ENCODE measurements around the gene DUOXA2.

DUOXA2 gene

DNA sequence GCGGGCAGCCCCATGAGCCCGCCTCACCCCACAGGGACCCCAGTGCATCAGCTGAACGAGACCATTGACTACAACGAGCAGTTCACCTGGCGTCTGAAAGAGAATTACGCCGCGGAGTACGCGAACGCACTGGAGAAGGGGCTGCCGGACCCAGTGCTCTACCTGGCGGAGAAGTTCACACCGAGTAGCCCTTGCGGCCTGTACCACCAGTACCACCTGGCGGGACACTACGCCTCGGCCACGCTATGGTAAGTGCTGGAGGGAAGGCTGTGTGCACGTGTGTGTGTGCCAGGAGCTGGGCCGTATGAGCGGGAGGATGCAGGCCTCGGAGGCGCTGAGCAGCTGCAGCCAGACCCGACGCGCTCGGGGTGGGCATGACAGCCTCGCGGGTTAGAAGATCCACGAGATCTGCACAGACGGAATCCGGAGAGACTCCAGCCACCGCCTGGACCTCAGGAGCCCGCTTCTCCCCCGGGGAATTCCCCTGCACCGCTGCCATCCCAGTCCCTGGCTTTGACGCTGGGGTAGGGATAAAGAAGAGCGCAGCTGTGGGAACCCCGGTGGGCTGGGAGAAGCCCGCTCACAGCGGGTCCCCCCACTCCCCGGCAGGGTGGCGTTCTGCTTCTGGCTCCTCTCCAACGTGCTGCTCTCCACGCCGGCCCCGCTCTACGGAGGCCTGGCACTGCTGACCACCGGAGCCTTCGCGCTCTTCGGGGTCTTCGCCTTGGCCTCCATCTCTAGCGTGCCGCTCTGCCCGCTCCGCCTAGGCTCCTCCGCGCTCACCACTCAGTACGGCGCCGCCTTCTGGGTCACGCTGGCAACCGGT, 2.6 kb downstream of the DUOXA2 start:
- DNase-seq (ENCODE audit: low read depth in 2 of 3, low spot score in 1 of 3), result no peak

DNA sequence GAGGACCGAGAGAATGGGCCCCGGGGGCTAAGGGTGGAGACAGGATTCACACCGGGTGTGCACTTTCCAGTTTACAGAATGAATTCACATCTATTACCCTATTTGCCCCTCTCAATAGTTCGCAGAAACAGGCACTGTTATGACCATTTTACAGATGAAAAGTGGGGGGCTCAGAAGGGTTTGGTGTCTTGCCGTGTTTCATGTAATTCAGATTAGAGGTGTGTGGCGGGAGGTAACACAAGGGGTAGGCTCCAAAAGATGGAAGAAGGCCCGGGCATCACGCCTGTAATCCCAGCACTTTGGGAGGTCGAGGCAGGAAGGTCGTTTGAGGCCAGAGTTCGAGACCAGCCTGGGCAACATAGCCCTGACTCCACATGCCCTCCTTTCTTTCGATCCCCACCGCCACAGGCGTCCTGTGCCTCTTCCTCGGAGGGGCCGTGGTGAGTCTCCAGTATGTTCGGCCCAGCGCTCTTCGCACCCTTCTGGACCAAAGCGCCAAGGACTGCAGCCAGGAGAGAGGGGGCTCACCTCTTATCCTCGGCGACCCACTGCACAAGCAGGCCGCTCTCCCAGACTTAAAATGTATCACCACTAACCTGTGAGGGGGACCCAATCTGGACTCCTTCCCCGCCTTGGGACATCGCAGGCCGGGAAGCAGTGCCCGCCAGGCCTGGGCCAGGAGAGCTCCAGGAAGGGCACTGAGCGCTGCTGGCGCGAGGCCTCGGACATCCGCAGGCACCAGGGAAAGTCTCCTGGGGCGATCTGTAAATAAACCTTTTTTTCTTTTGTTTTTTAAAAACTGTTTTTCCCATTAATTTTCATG, 3.4 kb downstream of the DUOXA2 start:
- no peak for DNase-seq (ENCODE audit: low read depth in 2 of 3, low spot score in 1 of 3)

DNA sequence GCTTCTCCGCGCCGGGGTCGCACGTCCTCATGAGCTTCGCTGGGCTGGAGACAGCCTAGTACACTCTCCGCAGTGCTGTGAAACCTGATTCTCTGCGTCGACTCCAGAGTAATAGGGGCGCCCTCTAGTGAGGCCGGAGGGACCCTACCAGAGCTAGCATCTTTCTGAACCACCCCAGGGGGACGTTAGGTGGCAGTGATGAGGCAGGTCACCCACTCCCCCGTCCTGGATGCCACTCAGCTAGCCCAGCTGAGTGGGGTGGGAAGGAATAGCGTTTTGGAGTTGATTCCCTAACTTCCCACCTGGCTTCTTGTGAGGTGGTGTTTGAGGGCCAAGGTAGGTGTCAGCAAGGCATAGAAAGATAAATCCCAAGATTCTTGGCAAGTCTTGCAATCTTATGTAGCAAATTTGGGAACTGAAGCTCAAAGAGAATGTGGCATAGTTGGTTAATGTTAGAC, 4.0 kb downstream of the DUOXA2 start:
- peak; percentile 77 to 84 (median 80) for DNase-seq (ENCODE audit: low read depth in 2 of 3, low spot score in 1 of 3)

DNA sequence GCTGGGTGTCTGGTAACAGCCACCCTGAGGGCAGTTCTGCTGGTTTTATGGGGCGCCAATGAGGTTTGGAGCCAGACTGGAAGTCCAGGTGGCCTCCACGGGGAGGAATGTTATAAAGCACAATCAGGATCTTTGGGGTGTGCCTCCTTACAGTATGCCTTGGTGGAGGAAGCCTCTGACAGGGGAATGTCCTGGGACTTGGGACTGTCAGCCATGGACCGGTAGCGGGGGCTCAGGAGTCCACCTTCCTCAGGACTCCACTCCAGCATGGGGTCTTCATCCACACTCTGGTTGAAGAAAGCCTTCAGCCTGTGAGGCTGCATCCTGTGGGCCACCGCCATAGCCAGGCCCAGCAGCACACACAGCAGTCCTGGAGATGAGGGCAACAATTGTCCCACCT, 4.9 kb downstream of the DUOXA2 start:
- no peak for DNase-seq (ENCODE audit: low read depth in 2 of 3, low spot score in 1 of 3)

DNA sequence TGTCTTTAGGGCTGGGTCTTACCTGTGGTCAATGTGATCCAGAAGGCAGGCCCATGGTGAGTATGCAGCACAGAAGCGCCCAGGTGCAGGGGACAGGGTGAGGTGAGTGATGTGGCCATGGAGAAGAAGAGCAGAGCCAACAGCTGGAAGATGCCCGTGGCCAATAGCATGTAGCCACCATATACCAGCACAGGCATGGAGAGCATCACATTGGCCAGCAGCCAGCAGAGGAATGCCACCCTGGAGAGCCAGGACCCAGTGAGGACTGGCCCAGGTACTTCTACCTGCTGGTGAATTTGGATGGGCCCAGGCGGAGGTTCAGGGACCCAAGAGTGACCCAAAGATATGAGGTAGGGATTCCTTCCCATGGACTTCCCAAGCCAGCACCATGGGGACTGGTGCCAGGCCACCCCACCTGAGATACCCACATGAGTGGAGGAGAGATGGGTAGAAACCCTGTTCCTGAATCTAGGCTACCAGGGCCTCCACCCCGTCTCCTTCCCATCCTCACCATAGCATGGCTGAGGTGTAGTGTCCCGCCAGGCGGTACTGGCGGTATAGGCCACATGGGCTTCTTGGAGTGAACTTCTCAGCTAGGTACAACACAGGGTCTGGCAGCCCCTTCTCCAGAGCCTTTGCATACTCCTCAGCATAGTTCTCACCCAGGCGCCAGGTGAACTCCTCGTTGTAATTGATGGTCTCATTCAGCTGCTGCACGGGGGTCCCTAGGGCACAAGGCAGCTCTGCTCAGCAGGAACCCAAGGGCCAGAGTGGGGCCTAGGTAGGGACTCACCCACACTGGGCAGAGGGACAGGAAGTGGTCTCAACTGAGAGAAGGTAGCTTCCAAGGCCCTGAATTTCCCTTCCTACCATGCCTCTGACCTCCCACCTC, 6.2 kb downstream of the DUOXA2 start:
- DNase-seq (ENCODE audit: low read depth in 2 of 3, low spot score in 1 of 3), result no peak

DNA sequence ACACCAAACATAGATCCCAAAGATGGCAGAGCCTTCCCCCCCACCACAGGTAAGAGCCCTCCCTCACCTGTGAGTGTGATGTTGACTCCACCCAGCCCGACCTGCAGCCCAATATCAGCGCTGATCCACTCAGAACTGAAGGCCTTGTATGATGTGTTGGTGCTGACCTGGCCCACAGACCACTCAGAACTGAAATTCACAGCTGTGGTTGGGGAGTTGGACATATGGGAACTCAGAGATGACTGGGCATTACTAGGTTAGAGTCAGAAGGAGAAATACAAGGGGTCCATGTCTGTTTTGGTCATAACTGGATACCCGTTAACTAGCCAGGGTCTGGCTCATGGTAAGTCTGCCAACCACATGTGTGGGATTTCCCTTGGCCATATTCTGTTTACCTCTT, 6.9 kb downstream of the DUOXA2 start:
- no peak for DNase-seq (ENCODE audit: low read depth in 2 of 3, low spot score in 1 of 3)

DNA sequence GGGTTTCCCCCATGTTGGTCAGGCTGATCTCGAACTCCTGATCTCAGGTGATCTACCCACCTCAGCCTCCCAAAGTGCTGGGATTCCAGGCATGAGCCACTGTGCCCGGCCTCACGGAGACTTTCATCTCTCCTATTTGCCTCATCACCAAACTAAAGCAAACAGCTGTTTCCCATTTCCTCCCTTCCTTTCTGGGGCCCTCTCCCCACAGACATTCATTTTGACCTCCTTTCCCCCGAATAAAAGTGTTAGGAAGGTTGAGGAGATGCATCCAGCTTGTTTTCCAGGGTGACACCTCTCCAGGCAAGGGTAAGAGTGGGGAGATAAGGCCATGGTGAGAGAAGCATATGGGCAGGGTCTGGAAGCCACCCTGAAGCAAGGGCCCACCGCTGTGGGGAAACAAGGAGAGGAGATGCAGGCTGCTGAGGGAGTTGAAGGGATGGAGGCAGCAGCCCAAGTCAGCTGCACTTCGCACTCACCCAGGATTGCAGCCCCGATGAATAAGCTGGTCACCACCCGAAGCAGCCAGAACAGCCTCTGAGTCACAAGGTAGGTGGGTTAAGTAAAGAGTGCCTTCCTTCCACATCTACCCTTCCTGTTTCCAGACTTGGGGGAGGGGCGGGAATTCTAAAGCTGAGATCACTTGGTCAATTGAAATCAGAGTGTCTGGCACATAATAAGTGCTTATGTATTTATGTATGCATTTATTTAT, 7.7 kb downstream of the DUOXA2 start:
- DNase-seq (ENCODE audit: low read depth in 2 of 3, low spot score in 1 of 3), result no peak

DNA sequence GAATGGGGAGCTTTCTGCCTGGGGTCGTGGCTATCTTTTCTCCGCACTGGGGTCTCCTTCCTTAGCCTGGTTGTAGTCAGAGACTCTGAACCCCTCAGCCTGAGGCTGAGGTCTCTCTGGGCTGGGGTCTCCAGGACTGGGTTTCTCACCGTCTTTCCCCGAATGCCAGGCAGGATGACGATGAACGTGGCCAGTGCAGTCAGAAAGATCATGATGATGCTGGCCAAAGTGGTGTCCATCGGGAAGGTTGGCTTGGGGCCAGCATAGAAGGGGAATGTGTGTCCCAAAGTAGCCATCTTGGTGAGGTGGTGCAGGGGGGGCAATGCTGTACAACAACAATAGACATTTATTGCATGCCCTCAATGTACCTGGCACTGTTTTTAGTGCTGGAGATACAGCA, 8.6 kb downstream of the DUOXA2 start:
- no peak for DNase-seq (ENCODE audit: low read depth in 2 of 3, low spot score in 1 of 3)

DNA sequence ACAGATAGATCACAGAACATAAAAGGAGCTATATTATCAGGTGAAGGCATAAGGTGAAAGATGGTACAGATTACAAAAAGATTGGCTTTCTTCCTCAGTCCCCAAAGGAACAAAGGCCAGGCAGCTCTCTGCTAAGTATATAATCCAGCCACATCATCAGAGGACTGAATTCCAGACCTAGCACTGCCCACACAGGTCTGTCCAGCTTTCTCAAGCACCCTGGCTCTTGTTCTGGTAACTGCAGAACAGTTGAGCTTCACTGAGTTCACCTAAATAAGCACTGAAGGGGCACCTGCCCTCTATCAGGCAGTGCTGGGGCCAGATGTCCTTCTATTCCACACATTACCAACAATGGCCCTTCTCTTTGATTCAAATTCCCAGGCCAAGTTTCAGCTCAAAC, 9.3 kb downstream of the DUOXA2 start:
- no peak for DNase-seq (ENCODE audit: low read depth in 2 of 3, low spot score in 1 of 3)

DNA sequence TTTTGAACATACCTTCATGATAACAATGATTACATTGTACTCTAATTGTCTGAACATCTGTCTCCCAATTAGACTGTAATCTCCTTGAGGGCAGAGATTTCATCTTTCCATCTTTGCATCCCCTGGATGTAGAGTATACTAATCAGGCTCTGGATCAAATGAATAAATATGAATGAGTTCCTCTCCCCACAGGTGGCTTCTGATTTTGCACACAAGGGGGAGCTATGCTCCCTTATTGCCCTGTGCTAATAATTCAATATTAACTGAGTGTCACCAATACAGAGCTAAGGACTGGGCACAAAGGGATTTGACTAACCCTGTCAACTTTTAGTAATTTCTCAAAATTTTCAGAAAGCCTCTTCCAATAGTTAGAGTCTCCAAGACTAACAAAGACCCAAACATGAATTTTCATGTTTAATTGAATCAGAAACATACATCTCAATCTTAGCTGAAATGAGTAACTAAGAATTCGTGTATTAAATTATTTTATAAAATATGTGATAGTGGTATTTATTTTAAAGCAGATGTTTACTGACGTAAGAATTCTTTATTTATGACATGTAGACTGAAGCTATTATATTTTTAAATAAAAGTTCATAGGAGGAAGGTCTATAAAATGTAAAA, 12.5 kb downstream of the DUOXA2 start:
- peak in 1 of 3 donors; percentile 36 for DNase-seq (ENCODE audit: low read depth in 2 of 3, low spot score in 1 of 3)

DNA sequence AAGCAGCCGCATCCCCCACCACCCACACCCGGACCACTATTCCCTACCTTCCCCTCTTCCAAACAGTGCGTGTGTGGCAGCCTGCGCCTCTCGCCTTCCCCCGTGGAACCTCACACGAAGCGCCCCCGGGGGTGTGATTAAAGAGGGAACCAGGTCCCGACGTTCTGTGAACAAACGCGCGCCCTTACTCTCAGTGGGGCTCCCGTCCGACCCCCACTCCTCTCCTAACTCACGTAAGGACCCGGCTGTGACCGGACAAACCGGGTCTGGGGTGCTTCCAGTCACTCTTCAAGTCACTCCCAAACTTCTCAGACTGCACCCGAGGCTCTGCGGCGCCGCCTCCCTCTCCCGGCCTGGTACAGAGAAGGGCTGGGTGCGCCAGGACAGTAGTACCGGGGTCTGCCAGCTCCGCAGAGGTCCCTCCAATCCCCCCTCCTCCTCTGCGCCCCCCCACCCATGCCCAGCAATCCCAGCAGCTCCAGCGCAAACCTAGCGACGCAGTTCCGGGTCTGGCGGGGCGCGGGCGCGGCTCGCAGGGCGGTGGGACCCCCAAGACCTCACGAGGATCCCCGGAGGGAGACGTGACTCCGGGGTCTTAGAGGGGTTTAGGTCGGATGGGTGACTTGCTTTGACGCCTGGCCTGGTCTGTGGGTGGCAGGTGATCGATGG, 15.0 kb downstream of the DUOXA2 start:
- DNase-seq (ENCODE audit: low read depth in 2 of 3, low spot score in 1 of 3), result no peak

DNA sequence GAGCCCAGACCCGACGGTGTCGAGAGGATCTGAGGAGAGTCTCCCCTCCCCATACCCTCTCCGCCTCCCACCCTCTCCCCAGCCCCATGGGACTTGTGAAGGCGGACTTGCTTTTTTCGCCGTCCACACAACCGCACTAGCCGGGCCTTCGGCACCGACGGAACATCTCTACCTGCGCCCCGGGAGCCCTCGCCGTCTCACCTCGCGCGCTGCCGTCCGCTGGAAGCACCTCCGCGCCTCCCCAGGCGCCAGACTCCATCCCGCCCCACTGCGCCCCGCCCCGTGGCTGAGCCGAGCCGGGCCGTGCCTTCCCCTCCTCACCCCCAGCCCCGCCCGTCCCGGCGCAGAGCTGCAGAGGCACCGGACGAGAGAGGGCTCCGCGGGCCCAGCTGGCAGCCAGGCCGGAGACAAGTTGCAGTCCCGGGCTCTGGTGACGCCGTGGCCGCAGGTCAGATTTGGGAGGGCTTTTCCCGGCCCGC, 15.6 kb downstream of the DUOXA2 start, which contains the start of the genes DUOX1 and DUOXA1:
Gene DUOX1 (plus strand): TSS at position 344 of the 479 bp plus-strand sequence. CDS start 1,973 bp downstream, outside the sequence.
Gene DUOXA1 (minus strand): TSS at position 229 of the 479 bp plus-strand sequence. CDS start 6,865 bp downstream, outside the sequence.
- peak in 1 of 3 donors; percentile 23 for DNase-seq (ENCODE audit: low read depth in 2 of 3, low spot score in 1 of 3)

DNA sequence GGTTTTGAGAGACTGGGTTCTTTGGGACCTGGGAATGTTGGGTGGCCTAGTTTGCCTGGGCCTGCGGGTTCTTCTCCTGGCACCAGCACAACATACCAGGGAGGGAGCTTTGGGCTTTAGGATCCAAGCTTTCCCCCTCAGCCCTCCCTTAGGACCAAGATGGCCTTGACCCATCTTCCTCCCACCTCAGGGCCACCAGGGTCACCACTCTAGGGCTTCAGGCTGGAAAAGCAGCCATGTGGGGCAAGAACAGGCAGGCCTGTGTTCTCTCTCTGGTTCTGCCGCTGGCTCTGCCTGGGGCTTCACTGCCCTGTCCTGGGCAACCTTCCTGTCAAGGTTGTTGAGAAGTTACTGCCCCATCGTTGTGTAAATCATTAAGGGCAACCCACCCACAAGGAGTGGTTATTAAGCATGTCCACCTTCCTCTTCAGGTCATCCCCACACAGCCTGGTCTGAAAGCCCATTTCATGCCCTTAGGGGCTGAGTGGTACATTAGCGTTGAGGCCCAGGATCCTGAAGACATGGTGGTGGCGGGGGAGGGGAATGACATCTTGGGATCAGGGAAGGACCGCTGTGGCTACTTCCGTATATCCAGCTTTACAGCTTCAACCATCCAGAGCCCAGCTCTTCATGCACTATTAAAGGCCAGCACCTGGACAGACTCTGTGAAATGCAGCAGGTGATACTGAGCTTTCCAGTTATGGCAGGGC, 16.3 kb downstream of the DUOXA2 start:
- no peak for DNase-seq (ENCODE audit: low read depth in 2 of 3, low spot score in 1 of 3)

DNA sequence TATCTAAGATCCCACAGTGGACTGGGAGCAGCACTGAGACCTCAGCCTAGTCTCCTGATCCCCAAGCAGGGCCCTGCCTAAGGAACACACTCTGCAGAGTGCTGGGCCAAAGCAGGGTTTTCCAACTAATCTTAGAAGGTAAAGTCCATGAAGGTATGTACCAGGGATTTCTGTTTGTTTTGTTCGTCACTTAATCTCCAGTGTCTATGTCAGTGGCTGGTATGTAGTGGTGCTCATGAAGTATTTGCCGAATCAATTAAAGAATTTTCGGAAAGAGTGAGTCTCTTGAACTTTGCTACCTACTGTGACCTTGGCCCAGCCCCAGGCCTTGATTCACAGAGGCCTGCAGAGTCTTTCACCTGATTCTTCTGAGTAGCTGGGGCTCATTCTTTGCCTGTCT, 17.4 kb downstream of the DUOXA2 start:
- DNase-seq (ENCODE audit: low read depth in 2 of 3, low spot score in 1 of 3), result no peak

DNA sequence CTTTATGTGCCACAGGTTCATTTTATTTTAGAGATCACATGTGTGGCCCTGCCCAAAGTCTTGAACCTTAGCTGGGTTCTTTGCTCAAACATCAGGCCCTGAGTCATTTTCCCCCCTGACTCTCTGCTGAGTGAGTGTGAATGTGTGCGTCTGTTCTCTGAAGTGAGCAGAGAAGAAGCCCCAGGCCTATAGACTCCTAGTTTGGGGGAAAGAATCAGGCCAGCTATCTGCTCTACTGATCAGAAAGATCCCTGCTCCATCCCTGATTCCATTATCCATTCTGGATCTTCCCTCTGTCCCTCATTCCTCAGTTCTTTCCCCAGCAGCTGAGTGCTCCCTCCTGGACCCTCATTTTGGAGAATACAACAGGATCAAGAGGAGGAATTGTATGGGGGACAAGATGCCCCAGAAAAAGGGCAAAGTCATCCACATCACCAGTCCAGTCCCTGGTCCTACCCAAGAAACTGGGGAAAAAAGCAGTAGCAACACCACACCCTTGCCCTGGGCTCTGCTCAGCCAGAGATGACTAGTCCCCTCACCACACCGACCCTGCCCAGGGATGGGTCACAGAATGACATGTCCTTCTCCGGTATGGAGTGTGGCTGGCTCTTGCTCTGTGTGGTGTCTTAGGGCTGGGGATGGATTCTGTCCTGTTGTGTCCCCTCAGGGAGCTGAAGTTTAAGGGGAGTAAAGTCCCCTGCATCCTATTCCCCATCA, 18.9 kb downstream of the DUOXA2 start:
- no peak for DNase-seq (ENCODE audit: low read depth in 2 of 3, low spot score in 1 of 3)

DNA sequence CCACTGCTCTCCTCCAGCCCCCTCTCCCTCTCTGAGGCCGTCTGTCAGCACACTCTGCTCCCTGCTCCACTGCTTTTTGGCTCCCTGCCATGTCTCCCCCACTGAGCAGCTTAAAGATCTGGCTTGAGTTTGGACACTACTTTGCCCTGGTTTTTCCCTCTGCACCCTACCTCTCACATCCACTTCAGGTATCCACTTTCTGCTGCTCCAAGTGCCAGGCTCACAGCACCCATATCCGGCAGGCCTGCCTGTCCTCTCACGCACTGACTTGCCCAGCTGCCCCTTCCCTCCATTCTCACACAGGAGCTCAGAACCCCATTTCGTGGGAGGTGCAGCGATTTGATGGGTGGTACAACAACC, 19.4 kb downstream of the DUOXA2 start:
- no peak for DNase-seq (ENCODE audit: low read depth in 2 of 3, low spot score in 1 of 3)

DNA sequence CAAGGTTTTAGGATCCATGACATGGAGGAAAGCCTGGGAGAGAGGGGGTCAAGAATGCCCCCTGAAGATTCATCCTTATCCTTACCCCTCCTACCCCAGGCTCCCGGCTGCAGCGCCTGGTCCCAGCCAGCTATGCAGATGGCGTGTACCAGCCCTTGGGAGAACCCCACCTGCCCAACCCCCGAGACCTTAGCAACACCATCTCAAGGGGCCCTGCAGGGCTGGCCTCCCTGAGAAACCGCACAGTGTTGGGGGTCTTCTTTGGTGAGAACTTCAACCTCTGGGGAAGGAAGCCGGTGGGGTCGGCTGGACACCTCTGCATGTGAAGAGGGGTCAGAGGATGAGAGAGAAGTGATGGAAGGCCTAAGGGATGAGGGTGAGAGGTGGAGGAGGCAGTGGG, 19.9 kb downstream of the DUOXA2 start:
- no peak for DNase-seq (ENCODE audit: low read depth in 2 of 3, low spot score in 1 of 3)
